OCI-LY7 (cell line): ENCODE data around the gene DHX38. TPM values are rescaled to one million over a fixed set of nuclear protein-coding genes. Genes with fewer than 3 reads are reported as not detected.

Experiments
- BruUV-seq: library from RNA; stranded (reverse); fragments of 400-500 nt; replicated peaks from 2 replicates; lab custom pipeline; 2021; lab: Mats Ljungman, UMichigan
- CTCF ChIA-PET: fragments of 300-600 bp; sonication (Branson Sonifier 250); formaldehyde crosslinking; loops from one replicate; lab custom pipeline; 2022; ENCODE audit warnings: antibody characterized with exemption; ENCODE audit not compliant: unreplicated experiment; lab: Charles Lee
- POLR2A ChIA-PET: fragments of 300-600 bp; sonication (Branson Sonifier 250); formaldehyde crosslinking; loops from one replicate; lab custom pipeline; 2022; ENCODE audit warnings: antibody characterized with exemption; lab: Charles Lee
- DNase-seq: peaks from one replicate; pipeline ENCODE4 v3.0.0-alpha.2; 2015; ENCODE audit warnings: low spot score
- H2AFZ ChIP-seq: fragments of 200-600 bp; sonication (generic), shearing (Covaris generic); 2 replicates; pipeline ENCODE4 v1.6.1; 2014; ENCODE audit warnings: mild to moderate bottlenecking, antibody characterized with exemption, low read length, moderate library complexity
- H3K27ac ChIP-seq: fragments of 200-600 bp; sonication (generic); 2 replicates; pipeline ENCODE4 v1.5.1; 2014; ENCODE audit warnings: mixed run types, low read depth, mild to moderate bottlenecking, moderate library complexity, low read length, inconsistent platforms; ENCODE audit not compliant: poor library complexity, severe bottlenecking
- H3K36me3 ChIP-seq: fragments of 200-600 bp; sonication (generic); 2 replicates; pipeline ENCODE4 v1.6.1; 2014; ENCODE audit warnings: mild to moderate bottlenecking, antibody characterized with exemption, low read length, moderate library complexity, mixed read lengths; ENCODE audit not compliant: insufficient read depth
- H3K4me1 ChIP-seq: fragments of 200-600 bp; sonication (generic); 2 replicates; pipeline ENCODE4 v1.5.1; 2014; ENCODE audit warnings: mild to moderate bottlenecking, low read length; ENCODE audit not compliant: insufficient read depth, poor library complexity, severe bottlenecking
- H3K4me2 ChIP-seq: fragments of 200-600 bp; sonication (generic); 2 replicates; pipeline ENCODE4 v1.6.1; 2014; ENCODE audit warnings: mild to moderate bottlenecking, low read length
- H3K4me3 ChIP-seq: fragments of 200-600 bp; sonication (generic); 2 replicates; pipeline ENCODE4 v1.5.1; 2014; ENCODE audit warnings: mild to moderate bottlenecking, low read depth, low read length; ENCODE audit not compliant: poor library complexity, severe bottlenecking
- H3K79me2 ChIP-seq: fragments of 200-600 bp; sonication (generic); 2 replicates; pipeline ENCODE4 v1.6.1; 2016; ENCODE audit warnings: low read depth, mild to moderate bottlenecking, low read length, moderate library complexity, mixed read lengths; ENCODE audit not compliant: insufficient read depth
- H3K9me2 ChIP-seq: fragments of 200-600 bp; sonication (generic); 2 replicates; pipeline ENCODE4 v1.6.1; 2016; ENCODE audit warnings: mild to moderate bottlenecking, low read length, mixed read lengths; ENCODE audit not compliant: insufficient read depth
- H3K9me3 ChIP-seq: fragments of 200-600 bp; sonication (generic); 2 replicates; pipeline ENCODE4 v1.6.1; 2014; ENCODE audit warnings: mild to moderate bottlenecking, mixed run types, low read length, mixed read lengths
- H4K20me1 ChIP-seq: fragments of 200-600 bp; sonication (generic); 2 replicates; pipeline ENCODE4 v1.6.1; 2014; ENCODE audit warnings: mild to moderate bottlenecking, antibody characterized with exemption, low read length, moderate library complexity, mixed read lengths; ENCODE audit not compliant: insufficient read depth
- EZH2phosphoT487 ChIP-seq: fragments of 200-600 bp; sonication (generic); IDR thresholded peaks from 2 replicates; pipeline ENCODE4 v1.6.1; 2018; ENCODE audit warnings: low read depth, borderline replicate concordance, mild to moderate bottlenecking, mixed run types, antibody characterized with exemption, low read length, moderate library complexity, mixed read lengths
- intact Hi-C: fragments of 100-400 bp; cut with micrococcal nuclease; formaldehyde crosslinking; loops from one replicate; pipeline ENCODE4 v1.10.0; 2022; ENCODE audit not compliant: unreplicated experiment
- total RNA-seq, 2 experiments: library from RNA; depleted of rRNA in 1 of 2; stranded (reverse); fragments of >200 nt in 1 of 2; shearing (Covaris generic) in 1 of 2; gene quantifications; 2 replicates each; pipeline ENCODE4 v1.2.3, GENCODE V29; 2014 to 2022
- TF ChIP-seq, protein P1 (sequence below): fragments of 200-600 bp; sonication (generic); conservative IDR thresholded peaks from 2 replicates; pipeline ENCODE4 v1.5.1; 2014; ENCODE audit warnings: mild to moderate bottlenecking, antibody characterized with exemption, low read length, moderate library complexity, mixed read lengths

Gene DHX38
- total RNA-seq, 2 experiments from 2014 or later = 56.6 to 86.5 TPM

DNA sequence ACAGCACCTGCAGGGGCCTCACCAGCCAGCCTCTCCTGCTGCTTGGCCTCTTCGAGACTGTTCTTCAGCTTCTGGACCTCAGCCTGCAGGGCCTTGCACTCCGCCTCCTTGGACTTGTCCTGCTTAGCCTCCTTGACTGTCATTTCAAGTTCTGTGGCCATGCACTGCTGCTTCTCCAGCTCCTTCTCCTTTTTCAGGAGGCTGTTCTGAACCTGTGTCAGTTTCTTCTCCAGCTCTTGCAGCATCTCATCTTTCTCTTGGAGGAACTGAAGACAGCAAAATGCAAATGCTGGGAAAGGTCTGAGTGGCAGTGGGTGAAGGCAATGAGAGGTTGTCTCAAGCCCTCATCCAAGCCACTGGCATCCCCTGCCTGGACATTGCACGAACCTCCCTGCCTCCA, 39.1 kb downstream of the DHX38 start:
- DNase-seq = no peak

DNA sequence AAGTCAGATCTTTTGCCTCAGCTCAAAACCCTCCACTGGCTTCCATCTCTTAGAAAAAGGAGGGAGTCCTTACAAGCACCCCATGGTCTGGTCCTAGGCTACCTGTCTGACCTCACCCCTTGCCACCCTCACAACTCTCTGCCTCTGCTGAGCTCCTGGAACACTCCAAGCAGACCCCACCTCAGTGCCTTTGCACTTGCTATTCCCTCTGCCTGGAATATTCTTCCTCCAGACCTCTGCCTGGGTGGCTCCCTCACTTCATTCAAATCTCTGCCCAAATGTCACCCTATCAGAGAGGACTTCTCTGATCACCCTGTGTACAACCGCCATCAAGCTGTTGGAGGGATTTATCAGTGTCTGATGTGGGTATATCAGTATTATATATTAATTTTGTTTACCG, 40.9 kb downstream of the DHX38 start:
- Histone ChIP-seq H3K27ac (no peak overlapping the region), H3K4me3 (no peak overlapping the region), H2AFZ (no peak overlapping the region), H3K4me1 (no peaks in the 10 kb centered on the region), H3K9me2 (no peaks in the 10 kb centered on the region), H4K20me1 (no peaks in the 10 kb centered on the region), H3K36me3 (no peaks in the 10 kb centered on the region), H3K9me3 (no peaks in the 10 kb centered on the region), H3K79me2 (no peaks in the 10 kb centered on the region), H3K4me2 (no peak overlapping the region)
- intact Hi-C loops = no loop called here
- DNase-seq = no peak
- ChIA-PET CTCF (interaction anchor here (1.1 kb wide), 1 partner anchor 8 kb away, joined by 3 read pairs; no protein-coding TSS in a partner anchor), POLR2A (interaction anchor here (0.6 kb wide), 1 partner anchor 54 kb away, joined by 3 read pairs; no protein-coding TSS in a partner anchor)
- no peak for TF ChIP-seq EZH2phosphoT487
- TF ChIP-seq, protein P1, sequence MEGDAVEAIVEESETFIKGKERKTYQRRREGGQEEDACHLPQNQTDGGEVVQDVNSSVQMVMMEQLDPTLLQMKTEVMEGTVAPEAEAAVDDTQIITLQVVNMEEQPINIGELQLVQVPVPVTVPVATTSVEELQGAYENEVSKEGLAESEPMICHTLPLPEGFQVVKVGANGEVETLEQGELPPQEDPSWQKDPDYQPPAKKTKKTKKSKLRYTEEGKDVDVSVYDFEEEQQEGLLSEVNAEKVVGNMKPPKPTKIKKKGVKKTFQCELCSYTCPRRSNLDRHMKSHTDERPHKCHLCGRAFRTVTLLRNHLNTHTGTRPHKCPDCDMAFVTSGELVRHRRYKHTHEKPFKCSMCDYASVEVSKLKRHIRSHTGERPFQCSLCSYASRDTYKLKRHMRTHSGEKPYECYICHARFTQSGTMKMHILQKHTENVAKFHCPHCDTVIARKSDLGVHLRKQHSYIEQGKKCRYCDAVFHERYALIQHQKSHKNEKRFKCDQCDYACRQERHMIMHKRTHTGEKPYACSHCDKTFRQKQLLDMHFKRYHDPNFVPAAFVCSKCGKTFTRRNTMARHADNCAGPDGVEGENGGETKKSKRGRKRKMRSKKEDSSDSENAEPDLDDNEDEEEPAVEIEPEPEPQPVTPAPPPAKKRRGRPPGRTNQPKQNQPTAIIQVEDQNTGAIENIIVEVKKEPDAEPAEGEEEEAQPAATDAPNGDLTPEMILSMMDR = no peak
- BruUV-seq = no TSS peak

More for the DNA sequence above, 39.1 kb downstream of the DHX38 start:
- H3K4me1 ChIP-seq = no peaks in the 10 kb centered on the region
- no peak overlapping the region for H3K4me2 ChIP-seq
- no peaks in the 10 kb centered on the region for H3K79me2 ChIP-seq
- CTCF ChIA-PET = no interaction called here
- H3K27ac ChIP-seq = no peak overlapping the region
- H3K9me3 ChIP-seq = no peaks in the 10 kb centered on the region
- H2AFZ ChIP-seq = no peak overlapping the region
- H4K20me1 ChIP-seq = no peaks in the 10 kb centered on the region
- no TSS peak for BruUV-seq
- TF ChIP-seq EZH2phosphoT487 = no peak
- TF ChIP-seq, protein P1 = no peak
- H3K9me2 ChIP-seq = no peaks in the 10 kb centered on the region
- intact Hi-C loops = no loop called here
- POLR2A ChIA-PET = interaction anchor here (0.6 kb wide), 1 partner anchor 178 kb away, joined by 3 read pairs; no protein-coding TSS in a partner anchor
- no peak overlapping the region for H3K4me3 ChIP-seq
- no peaks in the 10 kb centered on the region for H3K36me3 ChIP-seq

DNA sequence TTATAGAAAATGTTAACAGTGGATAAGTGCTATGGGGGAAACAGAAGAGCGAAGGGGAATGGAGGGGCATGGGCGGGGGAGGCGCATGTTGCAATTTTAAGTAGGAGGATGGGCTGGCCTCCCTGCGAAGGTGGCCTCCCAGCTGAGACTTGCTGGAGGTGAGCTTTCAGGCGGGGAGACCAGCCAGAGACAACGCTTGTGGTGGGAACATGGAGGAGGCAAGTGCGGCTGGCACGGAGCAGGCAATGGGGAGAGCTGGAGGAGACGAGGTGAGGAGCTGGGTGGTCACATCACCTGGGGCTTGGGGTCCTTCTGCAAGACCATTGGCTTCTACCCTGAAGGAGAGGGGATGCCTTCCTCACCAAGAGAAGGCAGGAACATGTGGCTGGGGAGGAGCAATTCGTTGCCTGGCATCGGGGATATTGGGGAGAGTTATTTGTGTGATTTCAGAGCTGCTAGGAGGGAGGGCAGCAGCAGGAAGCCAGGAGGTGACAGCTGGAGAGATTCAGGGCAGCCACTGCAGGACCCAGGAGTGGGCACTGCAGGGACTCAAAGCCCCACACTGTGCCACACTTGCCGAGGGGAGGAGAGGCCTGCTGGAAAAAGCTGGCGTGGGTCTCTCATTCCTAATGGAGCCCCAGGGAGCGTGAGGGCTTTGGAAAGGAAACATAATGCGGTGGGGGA, 43.9 kb downstream of the DHX38 start:
- Histone ChIP-seq H2AFZ (no peak overlapping the region), H4K20me1 (no peaks in the 10 kb centered on the region), H3K9me2 (no peaks in the 10 kb centered on the region), H3K36me3 (no peaks in the 10 kb centered on the region), H3K9me3 (no peaks in the 10 kb centered on the region), H3K4me3 (no peak overlapping the region), H3K4me2 (no peak overlapping the region), H3K4me1 (no peaks in the 10 kb centered on the region), H3K27ac (no peak overlapping the region), H3K79me2 (no peaks in the 10 kb centered on the region)
- BruUV-seq = no TSS peak
- DNase-seq = no peak
- TF ChIP-seq, protein P1 = no peak
- no peak for TF ChIP-seq EZH2phosphoT487
- ChIA-PET POLR2A (interaction anchor here (0.6 kb wide), 1 partner anchor 1494 kb away, joined by 6 read pairs; no protein-coding TSS in a partner anchor), CTCF (no interaction called here)
- intact Hi-C loops = no loop called here
